Esophagus squamous epithelium (tissue), 5 donors: ENCODE results near the gene GIMAP7. TPM values are rescaled to one million over a fixed set of nuclear protein-coding genes. Genes with fewer than 3 reads are reported as not detected.

Source experiments
- DNase-seq: peaks from one replicate; lab custom pipeline; 2025; lab: John Stamatoyannopoulos, UW
- H3K27ac ChIP-seq, 4 donors: fragments of 200-600 bp; sonication (generic); one replicate each; pipeline ENCODE4 v1.5.1; 2016 to 2019; ENCODE audit warnings: mild to moderate bottlenecking in 1 of 4
- H3K27me3 ChIP-seq, 4 donors: fragments of 200-600 bp; sonication (generic); 1 replicate in 3 of 4; 2 replicates in 1 of 4; pipeline versions ENCODE4 v1.5.1 to v1.6.0; 2017 to 2021; ENCODE audit warnings: antibody characterized with exemption in 1 of 4
- H3K36me3 ChIP-seq, 3 donors: fragments of 200-600 bp; sonication (generic); one replicate each; pipeline ENCODE4 v1.5.1; 2016 to 2019
- H3K4me1 ChIP-seq, 3 donors: fragments of 200-600 bp; sonication (generic); one replicate each; pipeline ENCODE4 v1.5.1; 2017 to 2019
- H3K4me3 ChIP-seq, 4 donors: fragments of 200-600 bp; sonication (generic); 1 replicate in 3 of 4; 2 replicates in 1 of 4; pipeline ENCODE4 v1.5.1; 2016 to 2019; ENCODE audit warnings: mild to moderate bottlenecking in 2 of 4, moderate library complexity in 1 of 4
- H3K9me3 ChIP-seq, 3 donors: fragments of 200-600 bp; sonication (generic); one replicate each; pipeline ENCODE4 v1.5.1; 2016 to 2019
- CTCF ChIP-seq, 6 experiments: fragments of 450-650 bp in 4 of 6; fragments of 200-600 bp in 2 of 6; sonication (generic) in 2 of 6; IDR thresholded peaks; one replicate each; pipeline ENCODE4 v1.5.1; 2016 to 2019; ENCODE audit warnings: antibody characterized with exemption in 6 of 6, mild to moderate bottlenecking in 4 of 6, moderate library complexity in 4 of 6
- POLR2A ChIP-seq, 4 donors: fragments of 450-650 bp; IDR thresholded peaks; one replicate each; pipeline ENCODE4 v1.6.1; 2017; ENCODE audit warnings: antibody characterized with exemption in 4 of 4, mild to moderate bottlenecking in 4 of 4, moderate library complexity in 3 of 4
- WGBS, 2 donors: methylation state at CpG; one replicate each; pipeline ENCODE4 v1.1.5; 2018; 5-methylcytosine and 5-hydroxymethylcytosine counted together
- intact Hi-C: fragments of 100-400 bp; cut with DNase I; formaldehyde crosslinking; loops from one replicate; pipeline ENCODE4 v1.15.0; 2022
- total RNA-seq, 4 donors: library from RNA; depleted of rRNA; stranded (reverse); fragments of >200 nt; gene quantifications; one replicate each; pipeline ENCODE4 v1.1.0, GENCODE V29; 2016
- donor health status: DM: yes; HTN: yes; CAD: no.

The GIMAP7 gene
- total RNA-seq, result 10 to 100 TPM in 1 of 4 donors, 1 to 10 TPM in 2, under 1 TPM in 1; 0.64 to 18.1 (median 3.3) TPM

- no peak for DNase-seq
- Histone ChIP-seq H3K27ac (peak within 1 kb of the TSS; percentile 53 to 80 (median 65)), H3K4me3 (peak within 1 kb of the TSS; percentile 22 to 64 (median 38)), H3K9me3 (no peaks in the 10 kb centered on the region), H3K36me3 (no peaks in the 10 kb centered on the region), H3K4me1 (peaks cover 0 to 5% (median 0%) of the 10 kb centered on the region in 3 donors), H3K27me3 (no peaks in the 10 kb centered on the region)
- 30 to 45% methylated on average over 3 of the region's 3 CpGs for WGBS, 2 donors
- TF ChIP-seq CTCF (IDR thresholded peaks at IDR 0.05), result no peak
- peak in 2 of 4 donors; percentile 43 to 67 for TF ChIP-seq POLR2A (IDR thresholded peaks at IDR 0.05)
- intact Hi-C loops, result no loop called here
These were observed at the start of gene GIMAP7 for GRCh38 chr7:150514748-150515222. GIMAP7 (plus strand) TSS chr7:150514872; CDS start chr7:150519975, 5,103 bp downstream.

- intact Hi-C loops, result no loop called here
- H3K27ac ChIP-seq, result no peak overlapping the region
These were observed 49.7 kb upstream of the GIMAP7 start for GRCh38 chr7:150464962-150465361.

GRCh38 chr7:150465414-150465813, 49.3 kb upstream of the GIMAP7 start:
- Histone ChIP-seq H3K4me3 (no peak overlapping the region), H3K36me3 (no peaks in the 10 kb centered on the region), H3K4me1 (peaks cover 0 to 6% (median 4%) of the 10 kb centered on the region in 3 donors), H3K27ac (no peak overlapping the region), H3K9me3 (peaks cover 0 to 12% (median 6%) of the 10 kb centered on the region in 3 donors), H3K27me3 (no peaks in the 10 kb centered on the region)
- DNase-seq, result no peak
- intact Hi-C loops, result no loop called here
- WGBS, 2 donors, result 83 to 100% methylated on average over 2 of the region's 2 CpGs
- TF ChIP-seq POLR2A (IDR thresholded peaks at IDR 0.05), result no peak

More at GRCh38 chr7:150464962-150465361, 49.7 kb upstream of the GIMAP7 start:
- Histone ChIP-seq H3K4me3 (no peak overlapping the region), H3K4me1 (peaks cover 0 to 6% (median 4%) of the 10 kb centered on the region in 3 donors), H3K9me3 (peaks cover 0 to 12% (median 6%) of the 10 kb centered on the region in 3 donors), H3K27me3 (no peaks in the 10 kb centered on the region), H3K36me3 (no peaks in the 10 kb centered on the region)
- 63 to 75% methylated on average over 1 of the region's 1 CpG for WGBS, 2 donors
- TF ChIP-seq POLR2A (IDR thresholded peaks at IDR 0.05), result no peak
- TF ChIP-seq CTCF (IDR thresholded peaks at IDR 0.05), result no peak
- no peak for DNase-seq

- intact Hi-C loops, result no loop called here
- Histone ChIP-seq H3K4me3 (peak overlapping the region in 2 of 4 donors; percentile 34 to 52), H3K9me3 (peaks cover 0 to 12% (median 6%) of the 10 kb centered on the region in 3 donors), H3K27ac (peak overlapping the region in 1 of 4 donors; percentile 11), H3K36me3 (peaks cover 0 to 7% (median 0%) of the 10 kb centered on the region in 3 donors), H3K27me3 (no peaks in the 10 kb centered on the region), H3K4me1 (peaks cover 0 to 6% (median 4%) of the 10 kb centered on the region in 3 donors)
- TF ChIP-seq CTCF (IDR thresholded peaks at IDR 0.05) (no peak), POLR2A (IDR thresholded peaks at IDR 0.05) (no peak)
- no peak for DNase-seq
- WGBS, 2 donors, result 53 to 59% methylated on average over 6 of the region's 6 CpGs
These were observed 48.2 kb upstream of the GIMAP7 start for GRCh38 chr7:150466477-150466876.

- intact Hi-C loops, result no loop called here
- H3K9me3 ChIP-seq, result no peaks in the 10 kb centered on the region
- peak overlapping the region in 2 of 4 donors; percentile 34 to 52 for H3K4me3 ChIP-seq
- TF ChIP-seq CTCF (IDR thresholded peaks at IDR 0.05), result no peak
- no peak for TF ChIP-seq POLR2A (IDR thresholded peaks at IDR 0.05)
- H3K27ac ChIP-seq, result peak overlapping the region in 2 of 4 donors; percentile 0 to 44
- peaks cover 0 to 6% (median 4%) of the 10 kb centered on the region in 3 donors for H3K4me1 ChIP-seq
- 87 to 96% methylated on average over 3 of the region's 3 CpGs for WGBS, 2 donors
- H3K27me3 ChIP-seq, result no peaks in the 10 kb centered on the region
- no peak for DNase-seq
- peaks cover 0 to 8% (median 0%) of the 10 kb centered on the region in 3 donors for H3K36me3 ChIP-seq
These were observed 46.4 kb upstream of the GIMAP7 start for GRCh38 chr7:150468241-150468640.
